Esophagus squamous epithelium (tissue), 5 donors: ENCODE measurements around the gene CASKIN1. TPM values are rescaled to one million over a fixed set of nuclear protein-coding genes. Genes with fewer than 3 reads are reported as not detected.

Source experiments
- DNase-seq: peaks from one replicate; lab custom pipeline; 2025; lab: John Stamatoyannopoulos, UW
- H3K27ac ChIP-seq, 4 donors: fragments of 200-600 bp; sonication (generic); one replicate each; pipeline ENCODE4 v1.5.1; 2016 to 2019; ENCODE audit warnings: mild to moderate bottlenecking in 1 of 4
- H3K27me3 ChIP-seq, 4 donors: fragments of 200-600 bp; sonication (generic); 1 replicate in 3 of 4; 2 replicates in 1 of 4; pipeline versions ENCODE4 v1.5.1 to v1.6.0; 2017 to 2021; ENCODE audit warnings: antibody characterized with exemption in 1 of 4
- H3K36me3 ChIP-seq, 3 donors: fragments of 200-600 bp; sonication (generic); one replicate each; pipeline ENCODE4 v1.5.1; 2016 to 2019
- H3K4me1 ChIP-seq, 3 donors: fragments of 200-600 bp; sonication (generic); one replicate each; pipeline ENCODE4 v1.5.1; 2017 to 2019
- H3K4me3 ChIP-seq, 4 donors: fragments of 200-600 bp; sonication (generic); 1 replicate in 3 of 4; 2 replicates in 1 of 4; pipeline ENCODE4 v1.5.1; 2016 to 2019; ENCODE audit warnings: mild to moderate bottlenecking in 2 of 4, moderate library complexity in 1 of 4
- H3K9me3 ChIP-seq, 3 donors: fragments of 200-600 bp; sonication (generic); one replicate each; pipeline ENCODE4 v1.5.1; 2016 to 2019
- CTCF ChIP-seq, 6 experiments: fragments of 450-650 bp in 4 of 6; fragments of 200-600 bp in 2 of 6; sonication (generic) in 2 of 6; IDR thresholded peaks; one replicate each; pipeline ENCODE4 v1.5.1; 2016 to 2019; ENCODE audit warnings: antibody characterized with exemption in 6 of 6, mild to moderate bottlenecking in 4 of 6, moderate library complexity in 4 of 6
- POLR2A ChIP-seq, 4 donors: fragments of 450-650 bp; IDR thresholded peaks; one replicate each; pipeline ENCODE4 v1.6.1; 2017; ENCODE audit warnings: antibody characterized with exemption in 4 of 4, mild to moderate bottlenecking in 4 of 4, moderate library complexity in 3 of 4
- WGBS, 2 donors: methylation state at CpG; one replicate each; pipeline ENCODE4 v1.1.5; 2018; 5-methylcytosine and 5-hydroxymethylcytosine counted together
- intact Hi-C: fragments of 100-400 bp; cut with DNase I; formaldehyde crosslinking; loops from one replicate; pipeline ENCODE4 v1.15.0; 2022
- total RNA-seq, 4 donors: library from RNA; depleted of rRNA; stranded (reverse); fragments of >200 nt; gene quantifications; one replicate each; pipeline ENCODE4 v1.1.0, GENCODE V29; 2016
- donor health status: DM: yes; HTN: yes; CAD: no.

The CASKIN1 gene
- total RNA-seq, 4 donors from 2014 or later: 0.04 to 0.38 TPM; not detected in 2

GRCh38 chr16:2187212-2187611 is 9.2 kb downstream of the CASKIN1 start:
- TF ChIP-seq POLR2A (IDR thresholded peaks at IDR 0.05): no peak
- no peak for TF ChIP-seq CTCF (IDR thresholded peaks at IDR 0.05)
- Histone ChIP-seq H3K36me3 (no peaks in the 10 kb centered on the region), H3K27me3 (peaks cover 0 to 3% (median 0%) of the 10 kb centered on the region in 4 donors), H3K9me3 (no peaks in the 10 kb centered on the region), H3K27ac (no peak overlapping the region), H3K4me3 (no peak overlapping the region), H3K4me1 (peaks cover 0 to 15% (median 0%) of the 10 kb centered on the region in 3 donors)
- no peak for DNase-seq
- 84 to 92% methylated on average over 6 of the region's 17 CpGs for WGBS, 2 donors
- intact Hi-C loops: no loop called here

GRCh38 chr16:2186505-2186904 is 9.9 kb downstream of the CASKIN1 start:
- TF ChIP-seq CTCF (IDR thresholded peaks at IDR 0.05) (no peak), POLR2A (IDR thresholded peaks at IDR 0.05) (no peak)
- Histone ChIP-seq H3K27me3 (no peaks in the 10 kb centered on the region), H3K36me3 (no peaks in the 10 kb centered on the region), H3K27ac (no peak overlapping the region), H3K4me3 (no peak overlapping the region), H3K4me1 (peaks cover 0 to 15% (median 0%) of the 10 kb centered on the region in 3 donors), H3K9me3 (no peaks in the 10 kb centered on the region)
- WGBS, 2 donors: 76 to 89% methylated on average over 2 to 9 of the region's 20 CpGs
- intact Hi-C loops: no loop called here
- no peak for DNase-seq

- no peaks in the 10 kb centered on the region for H3K36me3 ChIP-seq
- WGBS, 2 donors: 87 to 90% methylated on average over 11 to 13 of the region's 13 CpGs
- DNase-seq: no peak
- H3K4me1 ChIP-seq: peaks cover 0 to 13% (median 0%) of the 10 kb centered on the region in 3 donors
- no peak overlapping the region for H3K4me3 ChIP-seq
- no peak overlapping the region for H3K27ac ChIP-seq
- H3K27me3 ChIP-seq: no peaks in the 10 kb centered on the region
- H3K9me3 ChIP-seq: no peaks in the 10 kb centered on the region
- intact Hi-C loops: no loop called here
- TF ChIP-seq POLR2A (IDR thresholded peaks at IDR 0.05) (no peak), CTCF (IDR thresholded peaks at IDR 0.05) (no peak)
Measured at GRCh38 chr16:2186064-2186463, 10.3 kb downstream of the CASKIN1 start.

GRCh38 chr16:2184962-2185361 is 11.4 kb downstream of the CASKIN1 start:
- Histone ChIP-seq H3K27ac (no peak overlapping the region), H3K36me3 (no peaks in the 10 kb centered on the region), H3K9me3 (no peaks in the 10 kb centered on the region), H3K4me1 (peaks cover 0 to 2% (median 0%) of the 10 kb centered on the region in 3 donors), H3K27me3 (no peaks in the 10 kb centered on the region), H3K4me3 (no peak overlapping the region)
- DNase-seq: no peak
- intact Hi-C loops: no loop called here
- no peak for TF ChIP-seq CTCF (IDR thresholded peaks at IDR 0.05)
- TF ChIP-seq POLR2A (IDR thresholded peaks at IDR 0.05): no peak
- WGBS, 2 donors: 100% methylated on average over 1 of the region's 20 CpGs; no CpG with 5 or more reads in 1 of the 2 donors

GRCh38 chr16:2184346-2184745 is 12.1 kb downstream of the CASKIN1 start:
- WGBS, 2 donors: 73 to 82% methylated on average over 9 to 10 of the region's 19 CpGs

More at GRCh38 chr16:2184346-2184745, 12.1 kb downstream of the CASKIN1 start:
- Histone ChIP-seq H3K27me3 (no peaks in the 10 kb centered on the region), H3K4me1 (peaks cover 0 to 6% (median 3%) of the 10 kb centered on the region in 3 donors), H3K27ac (no peak overlapping the region), H3K9me3 (no peaks in the 10 kb centered on the region), H3K4me3 (no peak overlapping the region), H3K36me3 (no peaks in the 10 kb centered on the region)
- no peak for TF ChIP-seq POLR2A (IDR thresholded peaks at IDR 0.05)
- TF ChIP-seq CTCF (IDR thresholded peaks at IDR 0.05): no peak
- intact Hi-C loops: no loop called here
- no peak for DNase-seq
